ENCODE measurements around the gene KCNH3.

DNA sequence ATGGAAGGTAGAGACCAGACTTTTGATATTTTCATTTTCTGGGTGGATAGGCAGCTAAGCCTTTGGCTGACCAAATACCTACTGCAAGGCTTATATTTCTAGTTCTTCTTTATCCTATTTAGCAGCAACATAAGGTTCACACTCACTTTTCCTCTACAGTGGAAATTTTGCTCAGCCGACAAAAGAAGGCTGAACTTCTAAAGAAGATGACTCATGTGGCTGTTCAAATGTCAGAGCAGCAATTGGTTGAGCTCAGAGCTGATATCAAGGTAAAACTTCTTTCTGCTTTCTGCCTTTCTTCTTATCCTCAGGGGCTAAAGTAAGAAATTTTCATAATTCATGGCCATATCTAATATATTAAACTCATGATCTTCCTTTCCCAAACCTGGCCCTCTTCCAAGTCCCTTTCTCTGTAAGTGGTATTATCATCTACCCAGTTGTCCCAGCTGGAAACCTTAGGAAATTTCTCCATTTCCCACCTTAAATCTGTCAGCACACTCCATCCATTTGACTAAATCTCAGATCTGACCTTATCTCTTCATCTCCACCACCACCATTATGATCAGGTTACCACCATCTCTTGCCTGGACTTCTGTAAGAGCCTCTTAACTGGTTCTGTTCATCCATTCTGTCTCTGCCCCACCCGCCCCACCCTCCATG, 19.8 kb upstream of the KCNH3 start:
- TF ChIP-seq, protein P1, sequence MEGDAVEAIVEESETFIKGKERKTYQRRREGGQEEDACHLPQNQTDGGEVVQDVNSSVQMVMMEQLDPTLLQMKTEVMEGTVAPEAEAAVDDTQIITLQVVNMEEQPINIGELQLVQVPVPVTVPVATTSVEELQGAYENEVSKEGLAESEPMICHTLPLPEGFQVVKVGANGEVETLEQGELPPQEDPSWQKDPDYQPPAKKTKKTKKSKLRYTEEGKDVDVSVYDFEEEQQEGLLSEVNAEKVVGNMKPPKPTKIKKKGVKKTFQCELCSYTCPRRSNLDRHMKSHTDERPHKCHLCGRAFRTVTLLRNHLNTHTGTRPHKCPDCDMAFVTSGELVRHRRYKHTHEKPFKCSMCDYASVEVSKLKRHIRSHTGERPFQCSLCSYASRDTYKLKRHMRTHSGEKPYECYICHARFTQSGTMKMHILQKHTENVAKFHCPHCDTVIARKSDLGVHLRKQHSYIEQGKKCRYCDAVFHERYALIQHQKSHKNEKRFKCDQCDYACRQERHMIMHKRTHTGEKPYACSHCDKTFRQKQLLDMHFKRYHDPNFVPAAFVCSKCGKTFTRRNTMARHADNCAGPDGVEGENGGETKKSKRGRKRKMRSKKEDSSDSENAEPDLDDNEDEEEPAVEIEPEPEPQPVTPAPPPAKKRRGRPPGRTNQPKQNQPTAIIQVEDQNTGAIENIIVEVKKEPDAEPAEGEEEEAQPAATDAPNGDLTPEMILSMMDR (conservative IDR thresholded peaks at IDR 0.05 in 1 of 2, IDR thresholded peaks at IDR 0.05 in 1 of 2; ENCODE audit: low read depth in 1 of 2, low read length in 2 of 2): no peak
- TF ChIP-seq EZH2 (IDR thresholded peaks at IDR 0.05; ENCODE audit: low read length, missing control alignments): no peak
